HFF-Myc (cell line): ENCODE data around the gene RHCE.
"Not testable (repeated sequence)": the region's sequence is repeated elsewhere in the genome, so short reads cannot be mapped to it uniquely, and the experiment has no call there.

Source experiments
- DNase-seq: peaks from one replicate; pipeline ENCODE4 v3.0.0-alpha.2; 2011; ENCODE audit warnings: low read depth; ENCODE audit errors: extremely low read depth
- H3K4me3 ChIP-seq: replicated peaks from 2 replicates; pipeline ENCODE4 v1.5.1; 2011; ENCODE audit warnings: low read depth, mild to moderate bottlenecking, control low read depth, low read length
- CTCF ChIP-seq: IDR thresholded peaks from 2 replicates; pipeline ENCODE4 v1.5.1; 2012; ENCODE audit warnings: mild to moderate bottlenecking, low read depth, low read length, control low read depth; ENCODE audit errors: missing control alignments

The RHCE gene

GRCh38 chr1:25428475-25429166 is 8.0 kb upstream of the RHCE start:
- no peak overlapping the region for H3K4me3 ChIP-seq
- DNase-seq, result no peak
- TF ChIP-seq CTCF, result no peak

GRCh38 chr1:25427696-25428095 is 7.1 kb upstream of the RHCE start:
- no peak for DNase-seq
- no peak overlapping the region for H3K4me3 ChIP-seq
- no peak for TF ChIP-seq CTCF

- no peak overlapping the region for H3K4me3 ChIP-seq
- no peak for DNase-seq
- TF ChIP-seq CTCF, result no peak
These were observed 4.8 kb upstream of the RHCE start for GRCh38 chr1:25425098-25426085.

- H3K4me3 ChIP-seq, DNase-seq: not testable (repeated sequence)
These were observed 2.6 kb upstream of the RHCE start for GRCh38 chr1:25423206-25423605.

GRCh38 chr1:25419339-25419738 is 1.3 kb downstream of the RHCE start:
- not testable (repeated sequence) for H3K4me3 ChIP-seq, DNase-seq

GRCh38 chr1:25417280-25417679 is 3.3 kb downstream of the RHCE start:
- not testable (repeated sequence) for DNase-seq, H3K4me3 ChIP-seq

- H3K4me3 ChIP-seq, DNase-seq: not testable (repeated sequence)
These were observed 6.0 kb downstream of the RHCE start for GRCh38 chr1:25414578-25414977.

- H3K4me3 ChIP-seq, DNase-seq: not testable (repeated sequence)
These were observed 6.5 kb downstream of the RHCE start for GRCh38 chr1:25414157-25414556.

- DNase-seq, H3K4me3 ChIP-seq: not testable (repeated sequence)
These were observed 7.6 kb downstream of the RHCE start for GRCh38 chr1:25412872-25413623.

- H3K4me3 ChIP-seq, DNase-seq: not testable (repeated sequence)
These were observed 10.8 kb downstream of the RHCE start for GRCh38 chr1:25409641-25410427.

GRCh38 chr1:25405731-25406305 is 14.8 kb downstream of the RHCE start:
- not testable (repeated sequence) for H3K4me3 ChIP-seq, DNase-seq
